ENCODE results near the gene PSME2. TPM values are rescaled to one million over a fixed set of nuclear protein-coding genes. Genes with fewer than 3 reads are reported as not detected.

Gene PSME2
- total and polyA plus RNA-seq, 7 donors: 30.1 to 179 (median 76.4) TPM

- Histone ChIP-seq H3K36me3 (ENCODE audit: insufficient read depth in 1 of 2, low read depth in 1 of 2) (peaks cover 0 to 9% of the 10 kb centered on the region in 2 donors), H3K27ac (peak overlapping the region; percentile 96), H3K4me1 (peaks cover 41% of the 10 kb centered on the region), H3K9me3 (no peaks in the 10 kb centered on the region), H3K27me3 (ENCODE audit: insufficient read depth in 3 of 3, low read length in 2 of 3) (no peaks in the 10 kb centered on the region), H3K4me3 (peak overlapping the region; percentile 68)
- DNase-seq (no peak), ATAC-seq (no peak)
- intact Hi-C loops (cut with DNase I): no loop called here
- WGBS, 3 donors: 60 to 80% (median 62%) methylated on average over 2 of the region's 2 CpGs
- TF ChIP-seq, protein P1, sequence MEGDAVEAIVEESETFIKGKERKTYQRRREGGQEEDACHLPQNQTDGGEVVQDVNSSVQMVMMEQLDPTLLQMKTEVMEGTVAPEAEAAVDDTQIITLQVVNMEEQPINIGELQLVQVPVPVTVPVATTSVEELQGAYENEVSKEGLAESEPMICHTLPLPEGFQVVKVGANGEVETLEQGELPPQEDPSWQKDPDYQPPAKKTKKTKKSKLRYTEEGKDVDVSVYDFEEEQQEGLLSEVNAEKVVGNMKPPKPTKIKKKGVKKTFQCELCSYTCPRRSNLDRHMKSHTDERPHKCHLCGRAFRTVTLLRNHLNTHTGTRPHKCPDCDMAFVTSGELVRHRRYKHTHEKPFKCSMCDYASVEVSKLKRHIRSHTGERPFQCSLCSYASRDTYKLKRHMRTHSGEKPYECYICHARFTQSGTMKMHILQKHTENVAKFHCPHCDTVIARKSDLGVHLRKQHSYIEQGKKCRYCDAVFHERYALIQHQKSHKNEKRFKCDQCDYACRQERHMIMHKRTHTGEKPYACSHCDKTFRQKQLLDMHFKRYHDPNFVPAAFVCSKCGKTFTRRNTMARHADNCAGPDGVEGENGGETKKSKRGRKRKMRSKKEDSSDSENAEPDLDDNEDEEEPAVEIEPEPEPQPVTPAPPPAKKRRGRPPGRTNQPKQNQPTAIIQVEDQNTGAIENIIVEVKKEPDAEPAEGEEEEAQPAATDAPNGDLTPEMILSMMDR (IDR thresholded peaks at IDR 0.05): no peak
These were observed 13.4 kb downstream of the PSME2 start for GRCh38 chr14:24132976-24133375.

DNA sequence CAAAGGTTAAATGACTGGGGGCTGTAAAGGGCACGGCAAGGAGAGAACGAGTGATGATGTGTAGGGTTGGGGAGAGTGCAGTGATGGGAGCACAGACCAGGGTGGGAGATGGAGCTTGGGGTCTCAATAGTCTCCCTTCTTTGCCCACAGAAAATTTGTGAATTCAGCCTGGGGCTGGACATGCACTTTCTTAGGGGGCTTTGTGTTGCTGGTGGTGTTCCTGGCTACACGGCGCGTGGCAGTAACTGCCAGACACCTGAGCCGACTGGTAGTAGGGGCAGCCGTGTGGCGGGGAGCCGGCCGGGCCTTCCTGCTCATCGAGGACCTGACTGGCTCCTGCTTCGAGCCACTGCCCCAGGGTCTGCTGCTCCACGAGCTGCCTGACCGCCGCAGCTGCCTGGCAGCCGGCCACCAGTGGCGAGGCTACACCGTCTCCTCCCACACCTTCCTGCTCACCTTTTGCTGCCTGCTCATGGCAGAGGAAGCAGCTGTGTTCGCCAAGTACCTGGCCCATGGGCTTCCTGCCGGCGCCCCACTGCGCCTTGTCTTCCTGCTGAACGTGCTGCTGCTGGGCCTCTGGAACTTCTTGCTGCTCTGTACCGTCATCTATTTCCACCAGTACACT, 14.2 kb downstream of the PSME2 start:
- intact Hi-C loops (cut with DNase I): no loop called here
- Histone ChIP-seq H3K27me3 (ENCODE audit: insufficient read depth in 3 of 3, low read length in 2 of 3) (no peaks in the 10 kb centered on the region), H3K27ac (peak overlapping the region; percentile 96), H3K4me1 (peaks cover 35% of the 10 kb centered on the region), H3K4me3 (peak overlapping the region; percentile 68), H3K9me3 (no peaks in the 10 kb centered on the region), H3K36me3 (ENCODE audit: insufficient read depth in 1 of 2, low read depth in 1 of 2) (peaks cover 0 to 1% of the 10 kb centered on the region in 2 donors)
- DNase-seq (peak in 1 of 2 donors; percentile 70), ATAC-seq (peak; percentile 10 to 35 (median 16))
- WGBS, 3 donors: 13 to 23% (median 18%) methylated on average over 16 to 24 of the region's 24 CpGs
- TF ChIP-seq, protein P1 (IDR thresholded peaks at IDR 0.05): no peak

GRCh38 chr14:24131549-24131966, 14.9 kb downstream of the PSME2 start:
- peak overlapping the region; percentile 68 for H3K4me3 ChIP-seq
- TF ChIP-seq, protein P1 (IDR thresholded peaks at IDR 0.05): no peak
- 14 to 38% (median 22%) methylated on average over 13 to 15 of the region's 15 CpGs for whole genome bisulfite sequencing, 3 donors
- no peaks in the 10 kb centered on the region for H3K27me3 ChIP-seq (ENCODE audit: insufficient read depth in 3 of 3, low read length in 2 of 3)
- no peaks in the 10 kb centered on the region for H3K9me3 ChIP-seq
- ATAC-seq: peak; percentile 18 to 70 (median 45)
- peaks cover 29% of the 10 kb centered on the region for H3K4me1 ChIP-seq
- peak overlapping the region; percentile 96 for H3K27ac ChIP-seq
- H3K36me3 ChIP-seq (ENCODE audit: insufficient read depth in 1 of 2, low read depth in 1 of 2): no peaks in the 10 kb centered on the region
- intact Hi-C loops (cut with DNase I): no loop called here
- no peak for DNase-seq

DNA sequence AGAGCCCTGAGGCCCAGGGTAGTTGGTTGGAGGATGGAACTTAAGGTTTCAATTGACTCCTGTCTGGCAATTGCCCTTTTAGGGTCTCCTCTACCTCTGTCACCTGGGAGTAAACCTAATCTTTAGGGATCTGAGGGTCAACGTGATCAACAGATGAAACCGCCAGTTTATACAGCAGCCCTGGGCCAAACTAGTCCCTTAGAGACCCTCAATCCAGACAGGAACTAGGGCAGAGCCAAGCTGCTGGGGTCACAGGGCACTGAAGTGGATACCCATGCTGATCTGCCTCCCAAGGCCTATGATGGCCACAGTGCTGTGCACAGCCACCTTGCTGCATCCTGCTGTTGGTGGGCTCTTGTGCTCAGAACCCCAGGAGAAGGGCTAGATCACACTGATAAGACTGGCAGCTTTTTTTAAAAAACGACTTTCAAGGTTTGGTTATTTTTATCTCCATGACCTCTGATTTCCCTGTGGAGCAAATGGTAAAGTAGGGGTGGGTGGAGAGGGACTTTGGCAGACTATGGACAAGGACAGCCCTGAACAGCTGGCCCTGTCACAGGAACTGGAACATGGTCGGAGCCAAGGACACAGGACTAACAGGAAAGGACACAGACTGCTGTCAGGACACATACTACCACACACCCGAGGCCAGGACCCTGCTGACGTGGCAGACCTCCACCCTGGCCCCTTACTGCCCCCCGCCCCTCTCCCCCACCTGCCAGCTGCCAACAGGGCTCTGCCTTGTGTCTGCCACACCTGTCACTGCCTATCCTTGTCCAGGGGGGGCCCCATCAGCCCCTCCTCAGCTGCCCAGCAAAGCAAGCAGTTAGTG, 15.5 kb downstream of the PSME2 start:
- Histone ChIP-seq H3K36me3 (ENCODE audit: insufficient read depth in 1 of 2, low read depth in 1 of 2) (no peaks in the 10 kb centered on the region), H3K27me3 (ENCODE audit: insufficient read depth in 3 of 3, low read length in 2 of 3) (no peaks in the 10 kb centered on the region), H3K9me3 (no peaks in the 10 kb centered on the region), H3K4me1 (peaks cover 29% of the 10 kb centered on the region), H3K27ac (peak overlapping the region; percentile 96), H3K4me3 (peak overlapping the region; percentile 68)
- 14 to 20% (median 18%) methylated on average over 7 of the region's 7 CpGs for WGBS, 3 donors
- ATAC-seq: peak; percentile 80 to 86 (median 85)
- intact Hi-C loops (cut with DNase I): no loop called here
- peak; percentile 70 to 87 for DNase-seq
- TF ChIP-seq, protein P1 (IDR thresholded peaks at IDR 0.05): no peak
